NCI-H524 treated with DMSO at 0.1 percent for 48 hours (cell line): Measurements from ENCODE around the gene CENPO.
"Not testable (repeated sequence)": the region's sequence is repeated elsewhere in the genome, so short reads cannot be mapped to it uniquely, and the experiment has no call there.

Experiments
- DNase-seq: peaks from one replicate; lab custom pipeline; 2025; lab: John Stamatoyannopoulos, UW

CENPO gene

DNA sequence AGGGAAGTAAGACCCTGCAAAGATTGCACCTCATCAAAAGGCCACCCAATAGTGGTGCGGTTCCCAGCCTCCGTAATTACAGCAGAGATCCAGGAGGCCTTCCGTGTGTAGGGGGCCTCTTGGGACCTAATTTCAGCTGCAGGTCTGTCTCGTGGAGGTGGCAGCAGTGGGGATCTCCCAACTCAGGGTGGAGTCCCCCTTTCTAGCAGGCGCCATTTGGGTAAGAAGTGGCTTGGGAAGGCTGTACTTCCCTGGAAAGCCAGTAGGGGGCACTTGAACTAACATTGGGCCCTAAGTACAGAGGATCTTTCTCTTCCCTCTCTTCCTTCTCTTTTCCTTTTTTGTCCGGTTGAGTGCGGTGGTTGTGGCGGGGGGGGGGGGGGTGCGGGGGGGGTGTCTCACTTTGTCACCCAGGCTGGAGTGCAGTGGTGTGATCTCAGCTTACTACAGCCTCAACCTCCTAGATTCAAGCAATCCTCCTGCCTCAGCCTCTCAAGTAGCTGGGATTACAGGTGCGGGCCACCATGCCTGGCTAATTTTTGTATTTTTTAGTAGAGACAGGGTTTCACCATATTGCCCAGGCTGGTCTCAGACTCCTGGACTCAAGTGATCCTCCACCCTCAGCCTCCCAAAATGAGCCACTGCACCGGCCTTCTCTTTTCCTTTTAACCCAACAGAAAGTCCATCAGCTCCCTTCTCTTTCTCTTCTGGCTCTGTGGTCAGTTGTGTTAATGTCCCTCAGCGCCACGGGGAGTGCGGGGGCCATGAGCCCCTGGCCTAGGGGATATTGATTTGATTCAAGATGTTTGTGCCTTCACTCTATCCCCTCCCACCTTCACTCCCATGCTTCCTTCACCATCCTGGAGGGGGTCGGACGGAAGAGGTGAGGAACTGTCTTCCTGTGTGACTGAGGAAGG, 32.0 kb downstream of the CENPO start:
- DNase-seq, result no peak

DNA sequence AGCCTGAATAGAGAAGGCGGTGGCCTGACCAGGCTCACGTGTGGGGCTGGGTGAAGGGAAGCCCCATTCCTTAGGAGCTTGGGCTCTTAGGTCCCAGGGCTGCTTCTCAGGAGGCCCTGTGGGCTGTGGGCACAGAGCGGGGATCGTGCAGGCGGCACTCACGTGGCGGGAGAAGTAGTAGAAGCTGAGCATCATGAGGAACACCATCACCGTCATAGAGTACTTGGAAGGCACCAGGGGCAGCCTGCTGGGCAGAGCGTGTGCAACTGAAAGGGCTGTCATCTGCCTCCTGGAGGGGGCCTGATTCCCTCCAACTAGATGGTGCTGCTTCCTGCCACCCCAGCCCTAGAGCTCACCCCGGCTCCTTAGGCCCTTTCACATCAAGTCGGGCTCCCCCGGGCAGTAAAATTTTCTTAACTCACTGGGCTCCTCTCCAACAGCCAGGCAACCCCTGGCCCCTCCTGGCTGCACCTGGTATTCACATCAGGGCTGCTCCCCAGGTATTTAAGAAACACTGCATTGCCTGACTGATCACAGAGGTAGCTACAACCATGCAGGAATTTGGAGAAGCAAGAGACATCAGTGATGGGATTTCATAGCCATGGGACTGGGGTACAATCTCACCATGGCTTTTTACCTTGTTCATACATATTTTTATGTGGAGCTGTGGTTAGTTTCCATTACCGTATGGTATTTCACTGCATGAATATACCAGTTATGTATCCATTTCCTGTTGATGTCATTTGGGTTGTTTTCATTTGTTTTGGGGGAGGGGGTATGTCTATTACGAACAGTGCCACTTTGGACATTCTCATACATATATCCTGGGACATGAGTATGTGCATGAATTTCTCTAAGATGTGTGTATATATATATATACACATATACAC, 32.9 kb downstream of the CENPO start:
- no peak for DNase-seq

DNA sequence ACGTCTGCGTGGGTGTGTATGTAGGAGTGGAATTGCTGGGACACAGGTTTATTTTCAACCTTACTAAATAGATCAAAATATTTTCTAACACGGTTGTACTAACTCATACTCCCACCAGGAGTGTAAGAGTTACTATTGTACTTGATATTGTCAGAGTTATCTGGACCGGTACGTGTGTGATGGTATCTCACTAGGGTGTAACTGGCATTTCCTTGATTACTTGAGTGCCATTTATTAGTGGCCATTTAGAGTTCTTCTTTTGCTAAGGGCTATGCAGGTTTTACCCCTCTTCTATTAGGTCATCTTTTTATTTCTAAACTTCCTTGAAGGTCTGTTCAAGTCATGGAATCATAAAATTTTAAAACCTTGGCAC, 33.5 kb downstream of the CENPO start:
- no peak for DNase-seq

DNA sequence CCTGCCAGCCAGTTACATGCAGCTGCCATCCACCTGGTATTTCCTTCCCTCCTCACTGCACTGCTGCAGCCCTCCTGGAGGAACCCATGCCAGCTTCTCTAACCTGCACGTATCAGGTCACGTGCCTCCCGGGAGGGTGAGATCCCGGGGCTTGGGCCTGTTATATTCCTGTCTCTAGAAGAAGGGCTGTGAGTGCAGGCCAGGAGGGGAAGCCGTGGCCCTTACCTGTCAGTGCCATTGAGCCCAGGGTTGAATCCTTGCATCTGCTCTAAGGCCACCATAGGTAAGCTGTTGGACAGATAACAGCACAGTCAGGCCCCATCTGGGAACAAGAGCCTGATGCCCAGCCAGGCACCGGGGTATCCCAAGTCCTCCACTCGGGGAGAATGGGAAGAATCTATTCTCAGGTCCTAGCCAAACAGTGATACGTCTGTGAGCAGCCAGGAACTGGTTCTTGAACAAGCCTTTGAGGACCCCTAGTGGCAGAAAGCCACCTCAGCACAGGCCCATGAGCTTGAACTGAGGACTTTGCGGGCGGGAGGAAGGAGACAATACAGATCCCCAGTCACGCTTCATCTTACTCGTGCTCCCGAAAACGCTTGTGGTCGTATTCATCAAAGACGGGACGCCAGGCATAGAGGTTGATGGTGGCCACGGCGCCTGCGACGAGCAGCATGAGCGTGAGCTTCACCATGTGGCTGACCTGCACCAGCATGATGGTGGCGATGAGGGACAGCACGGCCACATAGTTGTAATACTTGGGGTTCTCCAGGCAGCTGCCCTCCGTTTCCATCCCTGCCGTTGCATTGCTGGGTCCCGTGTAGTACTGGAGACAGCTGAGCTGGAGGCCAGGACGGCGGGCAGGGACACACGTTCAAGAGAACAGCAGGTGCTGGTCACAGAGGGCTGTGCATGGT, 34.4 kb downstream of the CENPO start:
- peak; percentile 24 for DNase-seq

DNA sequence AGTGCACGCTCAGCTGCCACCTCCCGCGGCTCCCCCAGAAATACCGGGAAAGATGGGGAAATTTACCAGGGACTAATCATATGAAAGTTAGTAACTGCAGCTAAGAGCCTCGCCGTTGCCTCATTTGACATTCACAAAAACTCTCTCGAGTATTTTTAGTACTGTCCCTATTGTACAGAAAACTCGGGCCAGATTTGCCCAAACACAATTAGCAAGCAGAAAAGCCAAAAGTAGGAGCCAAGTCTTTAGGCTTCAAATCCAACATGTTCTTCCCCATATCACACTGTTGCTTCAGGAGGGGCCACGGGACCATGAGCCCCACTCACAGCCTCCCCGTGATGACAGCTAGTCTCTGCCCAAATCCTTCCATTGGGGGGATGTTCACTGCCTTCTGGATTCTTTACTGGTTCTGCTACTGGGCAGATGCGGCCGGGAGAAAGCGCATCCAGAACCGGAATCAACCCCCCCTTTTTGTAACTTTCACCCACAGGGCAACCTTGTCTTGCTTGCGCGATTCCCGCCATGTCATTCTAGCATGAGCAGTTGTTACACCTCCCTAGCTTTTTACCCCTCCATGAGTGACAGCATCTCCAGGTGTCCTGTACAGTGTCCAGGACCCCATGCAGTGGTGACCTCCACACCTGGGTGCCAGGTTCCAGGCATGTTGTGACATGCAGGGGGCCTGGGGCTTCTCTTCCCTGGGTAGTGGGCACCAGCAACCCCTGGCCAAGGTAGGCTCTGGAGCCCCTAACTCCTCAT, 35.2 kb downstream of the CENPO start:
- DNase-seq, result no peak

DNA sequence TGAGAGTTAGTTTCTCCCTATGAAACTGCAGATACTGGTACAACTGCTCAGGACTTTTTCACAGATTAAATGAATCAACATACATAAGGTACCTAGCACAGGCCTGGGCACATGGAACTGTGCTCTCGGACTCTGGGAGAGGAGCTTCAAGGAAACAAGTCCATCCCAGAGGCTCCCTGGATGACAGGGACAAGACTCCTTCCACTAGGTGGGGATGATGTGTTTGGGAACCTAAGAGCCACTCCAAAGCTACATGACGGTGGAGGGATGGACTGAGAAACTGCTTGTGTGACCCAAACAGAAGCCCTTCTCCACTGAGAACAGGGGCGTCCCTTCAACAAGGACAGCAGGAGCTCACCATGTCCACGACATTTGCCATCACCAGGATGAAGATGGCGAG, 37.1 kb downstream of the CENPO start:
- DNase-seq, result no peak

DNA sequence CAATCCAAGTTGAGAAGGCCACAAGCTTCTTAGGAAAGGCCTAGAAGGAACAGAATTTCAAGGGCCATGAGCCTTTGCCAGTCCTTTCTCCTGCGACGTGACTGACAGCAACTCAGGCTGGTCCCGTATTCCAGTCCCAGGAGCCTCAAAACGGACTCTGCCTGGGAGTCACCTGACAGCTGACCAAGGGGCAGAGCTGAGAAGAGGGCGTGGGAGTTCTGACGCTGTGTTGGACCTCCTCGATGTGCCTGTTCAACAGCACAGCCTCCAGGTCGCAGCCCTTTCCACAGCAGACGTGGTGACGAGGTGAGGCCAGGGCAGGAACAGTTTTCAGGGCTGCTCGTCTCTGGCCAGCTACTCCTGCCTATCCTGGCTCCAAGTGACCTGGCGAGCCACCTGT, 37.6 kb downstream of the CENPO start:
- DNase-seq, result no peak

DNA sequence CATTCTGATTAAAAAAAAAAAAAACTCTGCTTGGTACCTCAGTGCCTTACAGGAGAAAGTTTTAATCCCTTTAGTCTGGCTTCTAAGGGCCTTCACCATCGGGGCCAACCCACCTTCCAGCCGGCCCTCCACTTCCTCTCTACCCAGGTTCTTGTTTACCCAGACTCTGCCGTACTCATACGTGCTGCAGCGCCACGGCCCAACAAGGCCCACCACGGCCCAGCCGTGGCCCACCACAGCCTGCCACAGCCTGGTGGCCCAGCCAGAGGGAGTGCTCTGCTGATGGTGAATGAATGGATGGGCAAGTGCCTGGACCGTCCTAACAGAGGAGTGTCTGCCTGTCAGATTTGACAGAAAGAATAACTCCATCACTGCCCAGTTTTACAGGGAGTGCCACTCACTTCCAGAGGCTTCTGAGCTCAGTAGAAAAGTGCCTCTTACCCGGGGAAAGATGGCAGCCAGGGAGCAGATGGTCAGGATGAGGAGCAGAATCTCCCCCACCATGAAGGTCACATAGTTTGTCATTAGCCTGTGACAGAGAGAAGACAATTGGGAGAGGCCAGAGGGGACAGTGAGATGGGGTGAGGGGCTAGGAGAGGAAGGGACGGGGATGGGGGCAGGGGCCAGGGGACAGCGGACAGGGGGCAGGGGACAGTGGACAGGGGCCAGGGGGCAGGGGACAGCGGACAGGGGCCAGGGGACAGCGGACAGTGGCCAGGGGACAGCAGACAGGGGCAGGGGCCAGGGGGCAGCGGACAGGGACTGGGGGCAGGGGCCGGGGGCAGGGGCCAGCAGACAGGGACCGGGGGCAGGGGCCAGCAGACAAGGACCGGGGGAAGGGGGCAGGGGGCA, 38.2 kb downstream of the CENPO start:
- no peak for DNase-seq

DNA sequence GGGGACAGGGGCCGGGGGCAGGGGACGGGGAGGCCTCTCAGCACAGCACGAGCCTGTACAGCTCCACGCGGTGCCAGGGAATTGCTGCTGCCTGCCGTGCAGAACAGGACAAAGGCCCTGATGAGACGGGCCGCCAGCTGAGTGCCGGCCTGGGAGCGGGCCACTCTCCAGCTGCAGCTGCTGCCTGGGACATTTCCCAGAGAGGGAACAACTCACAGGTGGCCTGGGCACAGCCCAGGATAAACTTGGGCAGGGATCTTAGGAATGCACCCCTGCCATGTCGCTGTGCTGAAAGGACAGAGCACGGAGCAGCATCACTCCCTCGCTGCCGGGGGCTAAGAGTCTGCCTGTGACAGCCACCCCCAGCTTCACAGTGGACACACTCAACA, 38.8 kb downstream of the CENPO start:
- no peak for DNase-seq

DNA sequence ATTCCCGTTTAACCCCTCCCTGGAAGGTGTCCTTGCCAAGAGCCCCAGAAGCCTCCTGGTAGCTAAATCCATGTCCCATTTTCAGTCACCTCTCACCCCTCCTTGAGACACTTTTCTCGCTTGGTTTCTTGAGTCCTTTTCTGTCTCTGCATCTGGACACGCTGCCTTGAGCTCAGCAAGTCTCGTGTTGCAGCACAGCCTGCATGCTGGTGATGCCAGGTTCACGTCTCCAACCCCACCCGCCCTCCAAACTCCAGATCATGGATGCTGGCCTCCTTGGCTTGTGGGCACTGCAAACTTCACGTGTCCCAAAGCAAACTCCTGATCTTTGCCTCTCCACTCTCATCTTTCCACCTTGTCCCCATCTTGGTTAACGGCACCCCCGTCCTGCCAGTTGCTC, 39.3 kb downstream of the CENPO start:
- DNase-seq, result no peak

DNA sequence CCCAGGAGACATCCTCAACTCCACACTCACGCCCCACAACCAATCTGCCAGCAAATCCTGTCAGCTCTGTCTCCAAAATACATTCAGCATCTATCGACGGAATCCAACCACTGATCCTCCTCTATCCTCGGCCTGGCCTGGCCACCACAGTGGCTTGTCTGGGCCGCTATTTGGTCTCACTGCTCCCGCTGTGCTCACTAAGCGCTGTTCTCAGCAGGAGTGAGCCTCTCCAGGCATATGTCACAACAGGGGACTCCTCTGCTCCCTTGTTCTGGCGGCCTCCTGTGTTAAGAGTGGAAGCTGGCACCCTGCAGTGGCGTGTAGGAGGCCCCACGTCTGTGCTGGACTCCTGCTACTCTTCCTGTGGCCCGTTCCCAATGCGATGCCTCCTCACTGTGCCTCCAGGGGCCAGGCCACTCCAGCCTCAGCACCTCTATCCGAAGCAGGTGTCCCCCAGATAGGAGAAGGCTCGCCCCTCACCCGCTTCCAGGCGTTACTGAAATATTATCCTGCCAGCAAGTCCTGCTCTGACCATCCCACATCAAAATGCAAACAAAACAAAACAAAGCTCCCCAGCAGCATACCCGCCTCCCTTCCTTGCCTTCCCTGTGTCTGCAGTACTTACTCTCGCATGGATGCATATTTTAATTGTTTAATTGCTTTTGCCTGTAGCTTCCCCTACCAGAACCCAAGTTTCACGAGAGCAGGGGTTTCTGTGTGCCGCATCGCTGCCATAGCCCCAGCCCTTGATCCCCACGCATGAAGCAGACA, 39.9 kb downstream of the CENPO start:
- DNase-seq, result no peak

DNA sequence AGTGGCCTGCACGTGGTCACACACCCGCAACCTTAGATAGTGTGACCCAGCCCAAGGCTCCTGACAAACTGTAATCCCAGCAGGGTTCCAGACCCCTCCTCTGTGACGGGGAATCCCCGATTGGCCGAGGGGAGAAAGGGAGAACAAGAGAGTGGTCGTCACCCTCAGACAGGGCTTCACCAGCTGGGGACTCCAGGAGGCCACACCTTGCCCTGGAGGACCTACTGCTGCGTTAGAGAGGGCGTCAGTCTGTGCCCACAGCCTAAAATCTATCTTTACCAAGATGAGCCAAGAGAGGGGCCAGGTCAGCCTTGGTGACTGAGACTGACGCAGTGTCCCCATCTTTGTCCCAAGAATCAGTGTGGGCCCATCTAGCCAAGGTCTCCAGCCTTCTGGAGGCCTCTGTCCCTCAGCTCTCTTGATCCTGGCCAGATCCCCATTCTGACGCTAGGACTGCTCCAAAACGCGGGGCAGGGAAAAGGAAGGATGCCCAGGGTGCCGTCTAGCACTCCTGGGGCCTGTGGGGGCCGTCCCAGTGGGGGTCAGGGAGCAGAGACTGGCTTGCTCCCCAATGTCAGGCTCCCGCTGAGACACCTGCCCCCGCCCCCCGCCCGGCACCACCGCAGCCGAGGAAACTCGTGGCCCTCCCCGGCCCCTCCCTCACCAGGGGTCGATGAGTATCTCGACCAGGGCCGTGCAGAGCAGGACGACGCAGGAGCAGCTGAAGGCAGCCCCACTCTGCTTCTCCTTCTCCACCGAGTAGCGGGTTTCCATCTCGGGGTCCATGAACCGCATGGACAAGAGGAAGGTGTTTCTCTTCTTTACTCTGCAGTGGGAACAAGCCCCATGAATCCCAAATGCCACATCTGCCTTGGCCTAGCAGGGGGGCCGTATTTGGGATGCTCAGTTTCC, 40.9 kb downstream of the CENPO start:
- DNase-seq, result no peak

DNA sequence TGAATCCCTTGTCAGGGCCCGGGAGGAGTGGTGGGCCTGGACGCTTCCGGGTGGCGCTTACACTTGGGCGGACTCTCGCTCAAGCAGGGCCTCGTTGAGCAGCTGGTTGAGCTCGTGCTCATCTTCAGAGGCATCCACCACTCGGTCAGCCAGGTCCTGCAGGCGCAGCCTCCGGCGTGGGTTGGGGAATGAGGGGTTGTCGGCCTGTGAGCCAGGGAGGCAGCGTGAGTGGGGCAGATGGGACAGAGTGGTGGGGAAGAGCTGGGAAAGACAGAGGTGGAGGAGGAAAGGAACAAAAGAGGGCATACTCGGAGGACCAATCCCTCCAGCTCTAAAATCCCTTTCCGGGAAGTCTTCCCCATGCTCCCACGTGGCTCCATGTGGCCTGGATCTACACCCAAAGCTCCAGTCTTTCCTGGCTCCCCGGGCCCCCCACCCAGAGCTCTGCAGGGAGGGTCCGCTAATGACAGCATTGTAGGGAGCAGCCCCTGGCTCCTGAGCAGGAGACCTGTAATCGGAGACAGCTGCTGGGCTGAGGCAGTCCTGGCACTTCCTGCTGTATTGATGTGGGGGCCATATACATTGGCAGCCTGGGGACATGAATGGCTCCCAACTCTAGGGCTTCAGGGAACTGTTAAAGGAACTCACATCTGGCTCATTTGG, 41.6 kb downstream of the CENPO start:
- no peak for DNase-seq

DNA sequence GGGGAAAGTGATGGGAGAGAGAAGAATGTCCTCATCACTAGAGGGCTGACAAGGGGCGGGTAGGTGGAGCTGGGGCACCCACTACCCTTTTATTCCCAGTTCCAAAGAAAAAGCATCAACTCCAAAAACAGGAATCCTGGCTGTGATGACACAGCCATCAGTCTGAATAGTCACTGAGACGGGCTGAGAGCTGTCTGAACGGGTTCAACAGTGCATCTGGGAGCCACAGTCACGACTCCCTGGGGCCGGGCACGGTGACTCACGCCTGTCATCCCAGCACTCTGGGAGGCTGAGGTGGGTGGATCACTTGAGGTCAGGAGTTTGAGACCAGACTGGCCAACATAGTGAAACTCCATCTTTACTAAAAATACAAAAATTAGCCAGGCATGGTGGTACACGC, 42.2 kb downstream of the CENPO start:
- not testable (repeated sequence) for DNase-seq

DNA sequence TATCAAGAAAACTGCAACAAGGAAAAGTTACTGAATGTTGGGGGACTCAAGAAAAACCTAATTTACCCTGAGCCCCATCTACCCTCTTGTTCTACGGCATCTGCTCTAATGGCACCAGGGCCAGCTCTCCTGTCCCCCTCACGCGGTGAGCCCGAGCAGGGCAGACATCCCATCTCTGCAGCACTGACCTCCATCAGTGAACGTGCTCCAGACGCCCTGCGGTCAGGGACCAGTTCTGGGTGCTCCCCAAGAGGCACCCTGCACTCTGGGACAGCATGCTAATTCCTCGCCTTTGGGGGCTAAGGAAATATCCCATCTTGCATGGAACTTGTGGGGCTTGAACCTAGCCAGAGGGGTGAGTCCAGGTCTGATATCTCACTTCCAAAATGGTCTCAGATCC, 43.0 kb downstream of the CENPO start:
- DNase-seq, result no peak

DNA sequence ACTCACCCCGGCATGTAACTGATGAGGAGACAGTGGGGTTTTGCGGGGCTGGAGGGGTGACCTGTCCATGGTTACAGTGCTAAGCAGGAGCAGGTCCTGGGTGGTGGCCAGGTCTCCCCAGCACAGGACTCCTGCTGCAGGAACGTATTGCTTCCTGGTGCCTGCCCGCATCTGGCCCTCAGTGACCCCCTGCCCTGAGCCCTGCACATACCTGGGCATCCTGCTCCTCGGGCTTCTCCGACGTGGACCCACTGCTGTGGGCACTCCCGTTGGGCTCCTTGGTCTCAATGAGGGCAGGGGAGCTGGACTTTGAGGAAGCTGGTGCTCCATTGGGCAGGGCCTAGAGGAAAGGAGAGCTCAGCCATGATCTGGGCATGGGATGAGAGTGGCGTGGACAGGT, 43.5 kb downstream of the CENPO start:
- no peak for DNase-seq

DNA sequence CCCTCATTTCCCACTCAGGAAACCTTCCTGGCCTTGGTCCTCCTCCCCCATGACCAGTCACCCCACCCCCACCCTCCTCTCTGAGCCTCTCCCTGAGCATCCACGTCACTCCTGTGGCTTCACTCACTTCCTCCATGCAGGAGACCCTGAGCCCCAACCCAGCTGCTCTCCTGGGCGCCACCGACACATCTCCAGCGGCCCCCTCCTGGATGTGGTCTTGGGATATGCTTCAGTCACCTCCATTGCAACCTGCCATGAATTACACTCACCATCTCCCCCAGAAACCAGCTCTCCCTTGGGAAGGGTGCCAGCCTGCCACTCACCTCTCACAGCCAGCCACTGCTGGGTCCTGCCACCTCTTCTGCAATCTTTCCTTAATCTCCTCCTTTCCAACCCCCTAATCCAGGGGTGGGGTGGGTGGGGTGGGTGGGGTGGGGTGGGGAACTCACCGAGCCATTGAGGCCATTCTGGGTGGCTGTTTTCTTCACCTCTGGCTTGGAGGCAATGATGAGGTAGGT, 44.8 kb downstream of the CENPO start:
- no peak for DNase-seq

DNA sequence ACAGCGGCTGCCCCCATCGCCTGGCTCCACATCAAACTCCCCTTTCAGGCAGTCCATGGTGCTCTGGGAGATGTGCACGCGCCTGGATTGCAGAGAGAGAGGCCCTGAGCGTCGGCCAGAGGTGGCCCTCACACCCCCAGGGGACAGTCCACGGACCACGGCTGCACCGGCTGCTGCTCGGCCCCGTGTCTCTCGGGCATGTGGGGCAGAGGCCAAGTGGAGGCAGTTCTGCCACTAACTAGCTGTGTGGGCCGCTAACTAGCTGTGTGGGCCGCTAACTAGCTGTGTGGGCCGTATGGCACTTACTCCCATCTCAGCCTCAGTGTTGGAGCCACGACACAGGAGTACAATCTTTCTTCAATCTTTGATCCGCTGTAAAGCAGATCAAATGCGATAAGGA, 45.3 kb downstream of the CENPO start:
- no peak for DNase-seq
